HCT116 (cell line): ENCODE data around the gene SMURF1. TPM values are rescaled to one million over a fixed set of nuclear protein-coding genes. Genes with fewer than 3 reads are reported as not detected.

Source experiments
- ATAC-seq: fragments of 200-7000 bp; cut with Tn5 transposase; 2 replicates; pipeline ENCODE4 v1.9.1; 2020; ENCODE audit warnings: mild to moderate bottlenecking, moderate library complexity
- BruUV-seq: library from RNA; stranded (reverse); fragments of 400-500 nt; replicated peaks from 2 replicates; lab custom pipeline; 2021; lab: Mats Ljungman, UMichigan
- CTCF ChIA-PET: fragments of 300-600 bp; sonication (Branson Sonifier 250); formaldehyde crosslinking; loops from one replicate; lab custom pipeline; 2021; ENCODE audit warnings: antibody characterized with exemption; lab: Charles Lee
- POLR2A ChIA-PET: fragments of 300-600, 350-600 bp; sonication (Branson Sonifier 250); formaldehyde crosslinking; loops from one replicate; lab custom pipeline; 2021; ENCODE audit warnings: antibody characterized with exemption; lab: Charles Lee
- RAD21 ChIA-PET, 2 experiments: fragments of 300-600 bp; sonication (Branson Sonifier 250); formaldehyde crosslinking; loops; one replicate each; lab custom pipeline; 2023; ENCODE audit warnings: low total read pairs in 2 of 2; ENCODE audit not compliant: uncharacterized antibody in 2 of 2, unreplicated experiment in 2 of 2, low non-redundant PET in 1 of 2; lab: Charles Lee
- DNase-seq: peaks from one replicate; pipeline ENCODE4 v3.0.0-alpha.2; 2010; ENCODE audit warnings: low read depth, low spot score
- H2AFZ ChIP-seq: fragments of 200-600 bp; shearing (Covaris generic), sonication (generic); 2 replicates; pipeline ENCODE4 v1.6.1; 2017; ENCODE audit warnings: low read depth, mixed run types, mixed read lengths, antibody characterized with exemption, low read length; ENCODE audit not compliant: poor library complexity, severe bottlenecking
- H3K27ac ChIP-seq: 2 replicates; pipeline ENCODE4 v1.5.1; 2012; ENCODE audit warnings: low read depth, low read length
- H3K27me3 ChIP-seq: fragments of 200-600 bp; sonication (generic); 2 replicates; pipeline ENCODE4 v1.6.1; 2016; ENCODE audit warnings: mixed run types, low read length, mixed read lengths; ENCODE audit not compliant: insufficient read depth
- H3K36me3 ChIP-seq, 2 experiments: fragments of 200-500 bp in 1 of 2; fragments of 200-600 bp in 1 of 2; sonication (Bioruptor generic) in 1 of 2; sonication (generic) in 1 of 2; 2 replicates each; pipeline versions ENCODE4 v1.5.1 to v1.6.1; 2014 to 2016; ENCODE audit warnings: low read length in 2 of 2, inconsistent platforms in 1 of 2, mixed read lengths in 1 of 2, mixed run types in 1 of 2; ENCODE audit not compliant: insufficient read depth in 2 of 2, control insufficient read depth in 1 of 2
- H3K4me1 ChIP-seq, 2 experiments: fragments of 200-600 bp in 1 of 2; sonication (generic) in 1 of 2; 2 replicates each; pipeline versions ENCODE4 v1.5.1 to v1.6.1; 2012 to 2017; ENCODE audit warnings: low read length in 2 of 2, inconsistent platforms in 1 of 2, mild to moderate bottlenecking in 1 of 2, mixed read lengths in 1 of 2, mixed run types in 1 of 2, moderate library complexity in 1 of 2; ENCODE audit not compliant: insufficient read depth in 2 of 2, control insufficient read depth in 1 of 2
- H3K4me2 ChIP-seq: fragments of 200-600 bp; sonication (generic); 2 replicates; pipeline ENCODE4 v1.6.1; 2017; ENCODE audit warnings: mixed run types, low read length, mixed read lengths
- H3K4me3 ChIP-seq, 2 experiments: fragments of 200-600 bp in 1 of 2; sonication (generic) in 1 of 2; replicated peaks in 1 of 2; 2 replicates each; pipeline ENCODE4 v1.5.1; 2011 to 2016; ENCODE audit warnings: low read length in 2 of 2, control low read depth in 1 of 2, low read depth in 1 of 2, mild to moderate bottlenecking in 1 of 2, mixed read lengths in 1 of 2, mixed run types in 1 of 2
- H3K79me2 ChIP-seq: fragments of 200-600 bp; sonication (generic); 2 replicates; pipeline ENCODE4 v1.6.1; 2017; ENCODE audit warnings: mild to moderate bottlenecking, mixed run types, low read length, moderate library complexity, mixed read lengths; ENCODE audit not compliant: insufficient read depth
- H3K9ac ChIP-seq: fragments of 200-600 bp; sonication (generic); 2 replicates; pipeline ENCODE4 v1.6.1; 2016; ENCODE audit warnings: low read length, mixed read lengths
- H3K9me2 ChIP-seq: fragments of 200-600 bp; sonication (generic), shearing (Covaris generic); 2 replicates; pipeline ENCODE4 v1.6.1; 2017; ENCODE audit warnings: mixed run types, mild to moderate bottlenecking, moderate library complexity; ENCODE audit not compliant: insufficient read depth
- H3K9me3 ChIP-seq, 2 experiments: fragments of 200-500 bp in 1 of 2; fragments of 200-600 bp in 1 of 2; sonication (Bioruptor generic) in 1 of 2; sonication (generic) in 1 of 2; 2 replicates each; pipeline ENCODE4 v1.6.1; 2014 to 2017; ENCODE audit warnings: low read length in 2 of 2, mixed read lengths in 2 of 2, inconsistent platforms in 1 of 2, low read depth in 1 of 2, mild to moderate bottlenecking in 1 of 2, mixed run types in 1 of 2, moderate library complexity in 1 of 2; ENCODE audit not compliant: control insufficient read depth in 1 of 2, insufficient read depth in 1 of 2
- H4K20me1 ChIP-seq: fragments of 200-600 bp; sonication (generic), shearing (Covaris generic); 2 replicates; pipeline ENCODE4 v1.6.1; 2017; ENCODE audit warnings: mixed run types, mild to moderate bottlenecking, moderate library complexity; ENCODE audit not compliant: insufficient read depth
- ATF3 ChIP-seq: IDR thresholded peaks from 2 replicates; pipeline ENCODE4 v1.6.1; 2012
- CBX3 ChIP-seq: IDR thresholded peaks from 2 replicates; pipeline ENCODE4 v1.6.1; 2012; ENCODE audit warnings: low read depth
- EGR1 ChIP-seq: IDR thresholded peaks from 2 replicates; pipeline ENCODE4 v1.6.1; 2012; ENCODE audit warnings: low read depth
- ELF1 ChIP-seq: IDR thresholded peaks from 2 replicates; pipeline ENCODE4 v1.6.1; 2012; ENCODE audit warnings: low read depth, borderline replicate concordance
- EZH2phosphoT487 ChIP-seq: fragments of 200-600 bp; IDR thresholded peaks from 2 replicates; pipeline ENCODE4 v1.6.1; 2018; ENCODE audit warnings: antibody characterized with exemption, borderline replicate concordance
- JUND ChIP-seq: IDR thresholded peaks from 2 replicates; pipeline ENCODE4 v1.6.1; 2012
- POLR2A ChIP-seq: IDR thresholded peaks from 2 replicates; pipeline ENCODE4 v1.7.0; 2011; ENCODE audit warnings: borderline replicate concordance; ENCODE audit not compliant: insufficient read depth, insufficient read length; ENCODE audit errors: extremely low read depth
- POLR2AphosphoS5 ChIP-seq: IDR thresholded peaks from 2 replicates; pipeline ENCODE4 v1.6.1; 2011; ENCODE audit warnings: mild to moderate bottlenecking, low read depth, low read length, moderate library complexity
- RAD21 ChIP-seq: IDR thresholded peaks from 2 replicates; pipeline ENCODE4 v1.6.1; 2012; ENCODE audit warnings: low read depth, mild to moderate bottlenecking
- REST ChIP-seq: IDR thresholded peaks from 2 replicates; pipeline ENCODE4 v1.6.1; 2012; ENCODE audit warnings: low read depth
- SIN3A ChIP-seq: IDR thresholded peaks from 2 replicates; pipeline ENCODE4 v1.6.1; 2012; ENCODE audit warnings: low read depth
- SP1 ChIP-seq: IDR thresholded peaks from 2 replicates; pipeline ENCODE4 v1.6.1; 2012; ENCODE audit warnings: low read depth
- SRF ChIP-seq: IDR thresholded peaks from 2 replicates; pipeline ENCODE4 v1.6.1; 2012; ENCODE audit warnings: low read depth
- TCF7L2 ChIP-seq: IDR thresholded peaks from 2 replicates; pipeline ENCODE4 v1.7.0; 2011; ENCODE audit warnings: borderline replicate concordance, inconsistent platforms; ENCODE audit not compliant: insufficient read depth, insufficient read length; ENCODE audit errors: extremely low read depth
- YY1 ChIP-seq: IDR thresholded peaks from 2 replicates; pipeline ENCODE4 v1.6.1; 2011; ENCODE audit warnings: low read length, low read depth, moderate library complexity, mild to moderate bottlenecking; ENCODE audit not compliant: insufficient replicate concordance; ENCODE audit errors: extremely low read depth
- ZFX ChIP-seq: fragments of 450-650 bp; IDR thresholded peaks from 2 replicates; pipeline ENCODE4 v1.6.1; 2017
- ZNF274 ChIP-seq: fragments of 200-500 bp; sonication (Bioruptor generic); IDR thresholded peaks from 2 replicates; pipeline ENCODE4 v1.6.1; 2014; ENCODE audit warnings: mild to moderate bottlenecking, low read depth, low read length, inconsistent platforms
- intact Hi-C: fragments of 100-400 bp; cut with micrococcal nuclease; formaldehyde crosslinking; loops from 2 replicates; pipeline ENCODE4 v1.10.0; 2022
- total RNA-seq: library from RNA; stranded (reverse); gene quantifications from one replicate; pipeline ENCODE4 v1.2.1, GENCODE V29; 2021; ENCODE audit not compliant: unreplicated experiment
- TF ChIP-seq, protein P1 (sequence below), 3 experiments: fragments of 200-600 bp in 1 of 3; sonication (generic) in 1 of 3; IDR thresholded peaks in 2 of 3; conservative IDR thresholded peaks in 1 of 3; 2 replicates each; pipeline ENCODE4 v1.5.1; 2012 to 2017; ENCODE audit warnings: low read depth in 2 of 3, low read length in 2 of 3, antibody characterized with exemption in 1 of 3, borderline replicate concordance in 1 of 3, control low read depth in 1 of 3, mild to moderate bottlenecking in 1 of 3, mixed read lengths in 1 of 3, mixed run types in 1 of 3, moderate library complexity in 1 of 3; ENCODE audit not compliant: insufficient read depth in 1 of 3
- TF ChIP-seq, protein P2 (sequence below): IDR thresholded peaks from 2 replicates; pipeline ENCODE4 v1.6.1; 2011; ENCODE audit warnings: mild to moderate bottlenecking, low read length, moderate library complexity; ENCODE audit not compliant: insufficient replicate concordance; ENCODE audit errors: extremely low read depth

The SMURF1 gene
- total RNA-seq, 1 experiment from 2014 or later: 24.6 TPM

DNA sequence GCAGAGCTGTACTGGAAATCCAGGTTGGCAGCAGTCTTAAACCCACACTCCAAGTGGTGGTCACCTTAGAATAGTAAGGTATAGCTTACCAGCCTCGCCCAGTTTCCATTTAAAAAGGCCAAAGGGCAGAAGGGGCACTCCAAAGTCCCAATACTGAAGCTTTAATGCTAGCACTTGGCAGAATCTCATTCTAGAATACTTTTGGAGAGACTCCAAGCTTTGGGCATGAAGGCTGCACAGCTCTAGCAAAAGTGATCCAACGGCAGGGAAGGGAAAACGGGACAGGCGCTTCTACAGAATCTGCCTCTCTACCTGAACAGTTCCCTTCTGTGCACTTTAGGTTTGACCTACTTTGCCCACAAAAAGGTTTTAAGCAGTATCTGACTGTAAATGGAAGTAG lies 19.7 kb downstream of the SMURF1 start:
- no peak overlapping the region for H2AFZ ChIP-seq
- RAD21 ChIA-PET: no interaction called here
- no peaks in the 10 kb centered on the region for H3K9me2 ChIP-seq
- no peak overlapping the region for H3K9ac ChIP-seq
- no peak overlapping the region for H3K27ac ChIP-seq
- BruUV-seq: no TSS peak
- peaks cover 8% of the 10 kb centered on the region; the same call in 1 of the 2 replicates for H4K20me1 ChIP-seq
- no peaks in the 10 kb centered on the region; a peak in 1 of 4 replicates for H3K9me3 ChIP-seq
- H3K4me3 ChIP-seq: no peak overlapping the region
- TF ChIP-seq YY1 (no peak), RAD21 (no peak), CBX3 (no peak), ATF3 (no peak), EZH2phosphoT487 (no peak), EGR1 (no peak), SP1 (no peak), TCF7L2 (no peak), POLR2AphosphoS5 (no peak), POLR2A (no peak), SIN3A (no peak), ZFX (no peak), ELF1 (no peak), JUND (no peak), SRF (no peak), REST (no peak), ZNF274 (no peak)
- TF ChIP-seq, protein P1, sequence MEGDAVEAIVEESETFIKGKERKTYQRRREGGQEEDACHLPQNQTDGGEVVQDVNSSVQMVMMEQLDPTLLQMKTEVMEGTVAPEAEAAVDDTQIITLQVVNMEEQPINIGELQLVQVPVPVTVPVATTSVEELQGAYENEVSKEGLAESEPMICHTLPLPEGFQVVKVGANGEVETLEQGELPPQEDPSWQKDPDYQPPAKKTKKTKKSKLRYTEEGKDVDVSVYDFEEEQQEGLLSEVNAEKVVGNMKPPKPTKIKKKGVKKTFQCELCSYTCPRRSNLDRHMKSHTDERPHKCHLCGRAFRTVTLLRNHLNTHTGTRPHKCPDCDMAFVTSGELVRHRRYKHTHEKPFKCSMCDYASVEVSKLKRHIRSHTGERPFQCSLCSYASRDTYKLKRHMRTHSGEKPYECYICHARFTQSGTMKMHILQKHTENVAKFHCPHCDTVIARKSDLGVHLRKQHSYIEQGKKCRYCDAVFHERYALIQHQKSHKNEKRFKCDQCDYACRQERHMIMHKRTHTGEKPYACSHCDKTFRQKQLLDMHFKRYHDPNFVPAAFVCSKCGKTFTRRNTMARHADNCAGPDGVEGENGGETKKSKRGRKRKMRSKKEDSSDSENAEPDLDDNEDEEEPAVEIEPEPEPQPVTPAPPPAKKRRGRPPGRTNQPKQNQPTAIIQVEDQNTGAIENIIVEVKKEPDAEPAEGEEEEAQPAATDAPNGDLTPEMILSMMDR (IDR thresholded peaks at IDR 0.05 in 2 of 3, conservative IDR thresholded peaks at IDR 0.05 in 1 of 3; ENCODE audit: borderline replicate concordance in 1 of 3, insufficient read depth in 1 of 3, low read depth in 2 of 3, low read length in 2 of 3): no peak
- TF ChIP-seq, protein P2, sequence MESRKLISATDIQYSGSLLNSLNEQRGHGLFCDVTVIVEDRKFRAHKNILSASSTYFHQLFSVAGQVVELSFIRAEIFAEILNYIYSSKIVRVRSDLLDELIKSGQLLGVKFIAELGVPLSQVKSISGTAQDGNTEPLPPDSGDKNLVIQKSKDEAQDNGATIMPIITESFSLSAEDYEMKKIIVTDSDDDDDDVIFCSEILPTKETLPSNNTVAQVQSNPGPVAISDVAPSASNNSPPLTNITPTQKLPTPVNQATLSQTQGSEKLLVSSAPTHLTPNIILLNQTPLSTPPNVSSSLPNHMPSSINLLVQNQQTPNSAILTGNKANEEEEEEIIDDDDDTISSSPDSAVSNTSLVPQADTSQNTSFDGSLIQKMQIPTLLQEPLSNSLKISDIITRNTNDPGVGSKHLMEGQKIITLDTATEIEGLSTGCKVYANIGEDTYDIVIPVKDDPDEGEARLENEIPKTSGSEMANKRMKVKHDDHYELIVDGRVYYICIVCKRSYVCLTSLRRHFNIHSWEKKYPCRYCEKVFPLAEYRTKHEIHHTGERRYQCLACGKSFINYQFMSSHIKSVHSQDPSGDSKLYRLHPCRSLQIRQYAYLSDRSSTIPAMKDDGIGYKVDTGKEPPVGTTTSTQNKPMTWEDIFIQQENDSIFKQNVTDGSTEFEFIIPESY: no peak
- TF ChIP-seq, all 23 proteins: peak for 0
- ChIA-PET POLR2A (no interaction called here), CTCF (no interaction called here)
- Histone ChIP-seq H3K4me1 (peaks cover 7 to 25% of the 10 kb centered on the region in 2 experiments; a peak in 3 of 4 replicates), H3K27me3 (no peaks in the 10 kb centered on the region), H3K79me2 (peaks cover 92% of the 10 kb centered on the region), H3K4me2 (no peak overlapping the region), H3K36me3 (peaks cover 0 to 7% of the 10 kb centered on the region in 2 experiments; a peak in 1 of 4 replicates)
- ATAC-seq: no peak
- intact Hi-C loops: no loop called here
- no peak for DNase-seq
